Forelimb muscle (tissue), 1 donor: ENCODE measurements around the gene RAET1G. TPM values are rescaled to one million over a fixed set of nuclear protein-coding genes. Genes with fewer than 3 reads are reported as not detected.
"Not testable (repeated sequence)": the region's sequence is repeated elsewhere in the genome, so short reads cannot be mapped to it uniquely, and the experiment has no call there.

Experiments used
- DNase-seq: peaks from one replicate; pipeline ENCODE4 v3.0.0-alpha.2; 2013; ENCODE audit warnings: low read depth
- polyA plus RNA-seq: library from polyadenylated mRNA; unstranded; fragments of 120-200 nt; gene quantifications from one replicate; pipeline ENCODE4 v1.2.1, GENCODE V29; 2013; ENCODE audit not compliant: insufficient read length

The RAET1G gene
- polyA plus RNA-seq, 1 donor: 0.30 TPM

DNA sequence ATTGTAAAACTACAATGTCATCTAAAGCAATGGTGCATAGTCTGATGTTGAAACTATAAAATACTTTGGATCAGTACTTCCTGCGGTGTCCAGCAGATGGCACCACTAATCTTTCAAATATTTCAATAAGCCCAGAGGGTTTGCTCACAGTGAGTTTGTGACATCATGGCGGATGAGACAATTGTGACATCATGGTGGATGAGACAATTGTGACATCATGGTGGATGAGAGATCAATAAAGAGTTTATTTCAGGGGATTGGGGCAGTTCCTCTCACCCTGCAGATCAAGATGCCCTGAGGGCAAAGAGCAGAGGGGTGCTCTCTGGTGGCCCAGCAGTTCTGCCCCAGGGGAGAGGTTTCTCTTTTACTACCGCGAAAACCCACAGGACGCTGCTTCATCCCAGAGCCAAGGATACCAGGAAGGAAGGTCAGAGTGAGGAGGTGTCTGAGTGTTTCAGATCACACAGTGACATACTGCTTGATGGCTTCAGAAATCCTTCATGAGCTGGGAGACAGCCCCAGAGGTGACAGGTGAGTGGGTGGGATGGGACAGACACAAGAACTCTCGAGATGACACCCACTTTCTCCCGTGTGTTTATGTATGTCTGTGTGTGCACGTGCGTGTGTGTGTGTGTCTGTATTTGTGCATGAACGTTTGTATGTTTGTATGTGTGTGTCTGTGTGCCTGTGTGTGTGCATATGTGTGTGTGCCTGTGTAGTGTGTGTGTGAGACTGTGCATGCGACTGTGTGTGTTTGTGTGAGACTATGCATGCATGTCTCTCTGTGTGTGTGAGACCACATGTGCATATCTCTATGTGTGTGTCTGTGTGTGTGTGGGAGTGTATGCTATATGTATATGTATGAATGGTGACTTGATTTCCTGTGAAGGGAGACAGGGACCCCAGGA, 11.6 kb upstream of the RAET1G start:
- DNase-seq: peak; percentile 24

DNA sequence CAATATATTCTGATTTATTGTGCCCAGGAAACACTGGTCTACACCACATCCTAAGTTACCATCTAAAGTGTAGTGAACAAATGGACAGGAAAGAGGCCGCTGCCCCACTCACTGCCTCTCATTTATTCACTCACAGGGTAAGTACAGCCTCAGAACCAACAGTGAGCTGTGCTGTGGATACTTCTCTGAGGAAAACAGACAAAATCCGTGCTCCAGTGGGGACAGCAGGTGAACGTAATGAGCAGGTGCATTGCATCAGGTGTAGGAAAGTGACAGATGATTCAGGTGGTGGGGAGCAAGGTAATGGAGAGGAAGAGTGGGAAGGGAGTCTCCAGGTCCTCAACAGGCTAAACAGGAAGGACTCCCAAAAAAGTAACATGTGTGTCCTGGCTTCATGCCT, 10.5 kb upstream of the RAET1G start:
- no peak for DNase-seq

DNA sequence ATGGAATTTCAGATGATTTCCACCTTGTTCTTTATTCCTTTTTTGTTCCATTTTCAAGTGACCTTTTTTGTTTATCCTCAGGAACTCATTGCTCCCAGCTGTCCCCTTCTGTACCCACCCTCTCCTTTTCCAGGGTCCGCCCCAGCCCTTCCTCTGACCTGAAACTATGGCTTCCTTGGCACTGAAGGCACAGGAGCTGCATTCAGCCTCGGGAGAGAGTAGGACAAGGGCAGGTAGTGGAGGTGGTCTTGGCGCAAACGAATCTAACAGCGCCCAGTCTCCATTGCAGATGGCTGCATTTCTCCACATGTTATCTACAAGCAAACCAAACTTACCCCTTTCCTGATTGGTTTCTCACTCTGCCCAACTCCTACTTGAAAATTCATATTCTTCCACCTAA, 10.1 kb upstream of the RAET1G start:
- no peak for DNase-seq

DNA sequence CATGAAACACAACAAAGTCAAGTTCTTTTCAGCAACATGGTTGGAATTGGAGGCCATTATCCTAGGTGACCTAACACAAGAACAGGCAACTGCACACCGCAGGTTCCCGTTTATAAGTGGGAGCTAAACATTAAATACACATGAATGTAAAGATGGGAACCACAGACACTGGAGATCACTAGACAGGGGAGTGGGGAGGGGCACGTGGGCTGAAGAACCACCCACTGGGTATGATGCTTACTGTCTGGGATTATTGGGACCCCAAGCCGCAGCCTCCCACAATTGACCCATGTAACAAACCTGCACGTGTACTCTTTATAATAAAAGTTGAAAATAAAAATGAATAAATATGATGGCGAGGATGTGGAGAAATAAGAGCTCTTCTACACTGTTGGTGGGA, 8.6 kb upstream of the RAET1G start:
- no peak for DNase-seq

DNA sequence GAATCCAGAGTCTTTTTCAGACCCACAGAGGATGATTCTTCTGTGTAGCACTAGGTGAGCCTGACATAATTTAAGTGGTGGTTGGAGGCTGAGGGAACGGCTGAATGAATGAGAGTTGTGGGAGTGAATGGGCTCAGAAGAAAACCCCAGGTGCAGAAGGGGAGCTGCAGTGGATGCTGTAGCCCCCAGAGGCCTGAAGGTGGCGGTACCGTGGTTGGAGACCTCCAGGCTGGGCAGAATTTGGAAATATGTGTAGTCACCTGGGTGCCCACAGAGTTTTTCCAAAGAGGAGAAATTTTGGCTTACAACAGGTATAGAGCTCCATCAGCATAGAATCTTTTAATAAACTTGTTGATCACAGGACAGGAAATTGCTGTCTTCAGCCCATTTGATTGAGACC, 6.5 kb upstream of the RAET1G start:
- DNase-seq: no peak

DNA sequence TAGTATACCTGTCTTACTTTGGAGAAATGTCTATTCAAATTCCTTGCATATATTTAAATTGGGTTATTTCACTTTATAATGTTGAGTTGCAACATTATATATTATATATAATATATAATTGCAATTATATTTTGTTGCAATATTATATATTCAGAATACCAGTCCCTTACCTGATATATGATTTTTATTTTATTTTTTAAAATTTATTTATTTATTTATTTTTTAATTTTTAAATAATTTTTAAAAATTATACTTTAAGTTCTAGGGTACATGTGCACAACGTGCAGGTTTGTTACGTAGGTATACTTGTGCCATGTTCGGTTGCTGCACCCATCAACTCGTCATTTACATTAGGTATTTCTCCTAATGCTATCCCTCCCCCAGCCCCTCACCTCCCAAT, 4.1 kb upstream of the RAET1G start:
- not testable (repeated sequence) for DNase-seq

DNA sequence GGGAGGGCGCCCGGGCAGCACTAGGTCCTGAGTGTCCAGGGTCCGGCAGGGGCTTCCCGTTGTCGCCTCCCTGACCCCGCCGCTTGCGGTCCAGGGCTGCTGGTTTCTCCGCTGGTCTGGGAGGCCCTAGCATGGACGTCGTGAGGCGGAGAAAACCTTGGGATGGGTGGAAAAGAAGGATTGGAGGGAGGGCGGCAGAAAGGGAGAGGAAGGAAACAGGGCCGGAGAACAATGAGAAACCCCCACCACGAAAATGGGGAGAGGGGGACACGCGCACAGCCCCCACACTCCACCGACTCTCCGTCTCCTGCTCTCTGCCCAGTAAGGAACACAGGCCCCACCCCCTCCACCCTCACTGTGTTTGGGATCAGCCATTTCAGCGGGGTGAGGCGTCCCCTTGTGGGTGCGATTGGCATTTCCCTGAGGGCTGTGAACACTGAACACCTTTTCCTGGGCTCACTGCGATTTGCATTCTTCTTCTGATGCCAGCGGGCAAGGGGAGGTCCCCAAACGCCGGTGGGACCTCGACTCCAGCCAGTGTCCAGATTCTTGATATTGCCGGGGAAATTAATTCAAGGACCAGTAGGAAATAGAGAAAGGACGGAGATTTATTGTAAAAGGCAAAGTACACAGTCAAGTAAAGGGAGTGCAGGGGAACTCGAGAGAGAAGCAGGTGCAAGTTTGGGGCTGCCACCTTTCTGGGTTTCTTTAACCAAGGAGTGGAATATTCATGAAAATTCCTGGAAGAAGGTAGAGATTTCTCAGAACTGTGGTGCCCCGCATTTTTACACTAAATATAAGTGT, 3.3 kb upstream of the RAET1G start:
- DNase-seq: peak; percentile 36

DNA sequence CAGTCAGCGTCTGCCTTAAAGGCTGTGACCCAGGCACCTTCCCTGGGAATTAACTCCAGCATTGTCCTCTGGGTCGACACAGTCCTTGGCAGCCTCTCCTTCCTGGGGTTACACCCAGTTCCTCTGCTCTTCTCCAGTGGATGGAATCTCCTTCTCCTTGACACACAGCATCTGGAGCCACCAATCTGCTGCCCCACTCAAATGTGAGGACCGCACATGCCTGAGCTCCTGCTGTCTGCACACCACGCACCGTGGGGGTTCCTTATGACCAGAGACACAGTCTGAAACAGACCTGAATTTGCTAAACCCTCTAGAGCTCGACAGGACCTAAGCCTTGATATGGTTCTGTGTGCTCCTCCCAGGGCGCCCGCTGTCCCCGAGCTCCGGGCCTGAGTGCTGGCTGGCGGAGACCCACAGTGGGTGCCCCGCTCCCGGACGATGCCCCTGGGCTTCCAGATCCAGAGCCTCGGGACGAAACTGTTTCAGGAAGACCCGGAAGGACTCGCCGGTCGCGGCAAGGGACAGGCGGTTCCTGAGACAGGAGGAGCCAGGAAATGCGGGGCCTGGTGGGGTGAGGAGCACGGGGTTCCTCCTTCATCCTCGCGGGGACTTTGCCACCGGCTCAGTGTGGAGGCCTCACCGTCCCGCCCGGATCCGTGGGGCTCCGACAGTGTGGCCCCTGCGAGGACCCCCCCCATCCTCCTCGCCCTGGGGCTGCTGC, 2.5 kb upstream of the RAET1G start:
- no peak for DNase-seq

DNA sequence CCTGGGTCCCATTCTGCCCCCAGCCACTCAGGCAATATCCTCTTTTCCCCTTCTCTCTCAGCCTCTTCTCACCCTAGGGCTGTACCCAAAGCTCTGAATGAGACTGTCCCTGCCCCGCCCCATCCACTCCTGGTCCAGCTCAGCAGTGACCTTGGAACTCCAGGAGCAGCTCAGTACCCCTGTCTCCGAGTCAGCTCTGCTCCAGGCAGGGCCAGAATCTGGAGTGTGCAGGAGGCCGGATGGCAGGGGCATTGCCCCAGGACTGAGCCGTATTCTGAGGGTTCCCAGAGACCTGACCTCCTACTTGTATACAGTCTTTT, 2.0 kb upstream of the RAET1G start:
- DNase-seq: no peak

DNA sequence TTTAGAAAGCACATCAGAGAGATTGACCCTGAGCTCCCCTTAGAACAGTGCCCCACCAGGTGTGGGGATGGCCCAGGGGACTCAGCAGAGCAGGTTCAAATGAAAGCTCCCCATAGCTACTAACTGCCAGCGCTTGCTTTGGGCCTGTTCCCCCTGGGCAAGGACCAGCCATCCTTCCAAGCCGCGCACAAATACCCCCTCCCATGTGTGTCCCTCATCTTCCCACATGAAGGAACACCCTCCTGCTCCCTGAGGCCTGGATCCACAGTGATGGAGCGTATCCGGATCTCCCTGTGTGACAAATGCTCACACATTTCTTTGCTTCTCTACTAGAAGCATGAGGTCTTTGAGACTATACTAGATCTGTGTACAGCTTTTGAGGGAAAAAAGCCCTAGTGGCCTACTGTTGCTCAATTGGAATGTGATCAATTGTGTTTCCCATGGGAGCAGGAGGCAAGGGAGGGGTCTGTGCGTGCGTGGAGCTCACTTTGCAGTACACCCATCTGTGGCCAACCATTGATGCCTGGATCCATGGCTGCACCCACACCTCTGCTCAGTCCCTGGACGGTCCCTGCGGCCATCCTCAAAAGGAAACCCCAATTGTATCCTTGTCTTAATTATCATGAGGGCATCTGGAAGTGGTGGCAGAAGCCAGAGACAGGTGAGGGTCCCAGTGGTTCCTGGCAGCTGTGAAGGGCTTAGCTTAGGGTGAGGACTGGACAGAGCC, 1.4 kb upstream of the RAET1G start:
- no peak for DNase-seq

DNA sequence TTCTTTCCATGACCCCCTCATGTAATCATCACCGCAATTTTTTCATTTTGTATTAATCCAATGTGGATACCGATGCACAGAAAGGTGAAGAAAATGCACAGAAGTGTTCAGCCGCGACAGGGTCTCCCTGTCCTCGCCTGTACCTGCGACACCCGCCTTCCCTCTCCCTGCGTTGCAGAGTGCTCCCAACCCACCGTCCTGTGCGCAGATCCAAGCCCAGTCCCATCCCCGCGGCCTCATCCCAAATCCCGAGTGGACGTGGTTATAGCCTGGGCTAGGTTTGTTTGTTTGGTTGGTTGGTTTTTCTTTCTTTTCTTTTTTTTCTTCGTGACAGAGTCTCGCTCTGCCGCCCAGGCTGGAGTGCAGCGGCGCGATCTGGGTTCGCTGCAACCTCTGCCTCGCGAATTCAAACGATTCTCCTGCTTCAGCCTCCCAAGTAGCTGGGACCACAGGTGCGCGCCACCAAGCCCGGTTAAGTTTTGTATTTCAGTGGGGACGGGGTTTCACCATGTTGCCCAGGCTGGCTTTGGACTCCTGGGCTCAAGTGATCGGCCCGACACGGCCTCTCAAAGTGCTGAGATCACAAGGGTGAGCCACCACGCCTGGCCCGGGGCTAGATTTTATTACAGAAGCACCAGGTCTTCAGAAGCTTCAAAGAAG, 536 bp upstream of the RAET1G start:
- DNase-seq: no peak

DNA sequence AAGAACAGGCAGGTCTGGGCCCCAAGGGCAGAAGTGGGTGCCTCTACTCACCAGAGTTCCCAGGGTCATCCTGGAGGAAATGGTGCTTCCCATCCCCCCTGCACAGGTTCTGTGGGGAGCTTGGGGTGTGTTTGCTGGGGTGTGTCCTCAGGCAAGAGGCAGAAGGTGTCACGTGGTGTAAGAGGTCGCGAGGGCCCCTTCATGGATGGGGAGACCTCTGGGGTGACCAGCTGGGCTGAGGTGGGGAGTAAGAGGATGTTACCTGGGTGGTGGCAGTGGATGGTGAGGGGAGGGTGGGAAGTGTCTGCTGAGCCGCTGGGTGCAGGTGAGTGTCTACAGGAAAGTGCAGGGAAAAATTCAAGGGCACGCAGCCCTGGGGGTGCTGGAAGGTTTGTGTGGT, 830 bp downstream of the RAET1G start:
- not testable (repeated sequence) for DNase-seq

DNA sequence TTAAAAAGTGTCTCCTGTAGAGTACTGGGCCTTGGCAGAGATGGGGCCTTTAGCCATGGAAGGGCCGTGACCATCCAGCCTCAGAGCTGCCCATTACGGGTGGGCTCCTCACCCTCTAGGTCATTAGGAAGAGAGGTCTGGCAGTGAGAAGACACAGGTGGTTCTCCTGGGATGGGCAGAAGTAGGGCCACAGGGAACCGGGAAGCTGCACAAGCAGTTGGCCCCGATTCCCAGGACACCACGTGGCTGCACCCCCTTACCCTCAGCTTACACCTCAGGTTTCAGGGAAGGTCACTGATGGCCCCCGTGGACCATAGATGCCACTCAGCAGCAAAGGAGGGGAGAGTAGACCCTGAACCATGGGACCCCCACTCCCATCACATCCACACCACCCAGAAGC, 1.6 kb downstream of the RAET1G start:
- no peak for DNase-seq

DNA sequence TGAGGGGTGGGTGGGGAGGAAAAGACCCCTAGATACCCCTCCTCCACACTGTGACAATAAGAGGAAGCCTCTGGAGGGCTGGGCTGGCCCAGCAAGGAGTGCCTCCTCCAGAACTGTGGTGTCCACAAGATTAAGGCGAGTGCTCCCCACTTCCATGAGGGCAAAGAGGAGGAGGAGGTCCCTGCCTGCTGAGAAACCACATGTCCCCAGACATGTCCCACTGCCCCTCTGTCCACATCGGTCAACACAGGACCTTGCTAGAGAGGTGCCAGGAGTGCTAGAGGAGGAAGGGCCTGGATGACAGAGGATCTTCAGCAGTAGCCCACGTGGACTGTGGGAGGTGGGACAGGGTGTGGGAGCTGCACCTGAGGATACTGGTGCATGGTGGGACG, 3.1 kb downstream of the RAET1G start:
- DNase-seq: no peak

DNA sequence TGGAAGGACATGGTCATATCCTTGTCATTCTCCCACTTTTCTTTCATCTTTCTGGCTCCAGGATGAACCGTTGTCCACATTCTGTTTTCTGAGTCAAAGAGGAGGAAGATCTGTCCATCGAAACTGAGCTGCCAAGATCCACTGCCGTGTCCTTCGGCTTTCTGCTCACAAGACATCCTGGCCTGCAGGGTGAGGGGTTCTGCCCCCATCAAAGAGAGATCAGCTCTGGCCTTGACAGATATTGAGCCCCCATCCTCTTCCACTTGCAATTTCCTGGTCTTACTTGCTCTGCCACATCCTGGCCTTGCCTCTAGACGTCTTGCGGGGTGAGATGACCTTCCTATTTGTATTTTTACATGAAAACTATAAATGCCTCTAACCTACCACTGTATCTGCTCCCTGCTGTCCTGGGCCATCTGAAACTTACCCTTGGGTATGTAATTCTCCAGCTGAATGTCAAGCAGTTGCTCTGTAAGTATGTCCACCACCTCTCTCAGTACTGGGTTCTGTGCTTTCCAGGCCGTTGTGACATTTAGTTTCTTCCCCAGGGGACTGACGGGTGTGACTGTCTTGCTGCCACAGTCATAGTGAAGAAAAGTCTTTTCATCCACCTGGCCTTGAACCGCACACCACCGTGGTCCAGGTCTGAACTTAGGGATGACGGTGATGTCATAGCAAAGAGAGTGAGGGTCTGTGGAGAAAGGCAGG, 3.6 kb downstream of the RAET1G start:
- DNase-seq: not testable (repeated sequence)

DNA sequence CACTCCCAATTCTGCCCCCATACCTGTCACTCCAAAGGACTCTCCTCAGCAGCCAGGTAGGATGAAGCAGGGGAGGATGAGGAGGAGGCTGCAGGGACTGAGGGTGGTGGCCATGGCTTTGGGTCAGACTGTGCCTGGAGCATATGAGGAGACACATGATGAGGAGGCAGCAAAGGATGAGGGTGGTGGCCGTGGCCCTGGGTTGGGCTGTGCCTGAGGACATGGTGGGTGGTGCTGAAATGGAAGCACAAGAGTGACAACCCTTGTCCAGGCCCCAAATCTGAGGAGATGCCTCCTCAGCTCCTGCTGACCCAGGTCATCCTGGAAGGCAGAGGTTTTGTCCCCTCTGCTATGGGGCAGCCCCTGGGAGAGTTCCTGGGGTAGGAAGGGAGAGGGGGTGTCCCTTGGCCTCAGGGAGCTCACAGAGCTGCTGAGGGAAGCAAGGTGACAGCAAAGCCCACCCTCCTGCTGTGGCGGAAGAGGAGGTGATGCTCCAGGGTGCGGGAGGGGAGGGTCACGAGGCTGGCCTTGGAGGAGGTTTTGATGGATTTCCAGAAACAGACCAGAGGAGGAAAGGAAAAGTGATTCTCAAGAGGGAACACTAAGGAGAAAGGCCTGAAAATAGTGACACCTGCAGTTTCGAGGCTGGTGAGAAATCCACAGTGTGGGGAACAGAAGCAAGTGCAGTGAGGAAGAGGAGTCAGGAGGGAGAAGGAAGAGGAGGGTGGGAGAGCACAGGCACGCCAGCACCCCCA, 4.6 kb downstream of the RAET1G start:
- DNase-seq: no peak

DNA sequence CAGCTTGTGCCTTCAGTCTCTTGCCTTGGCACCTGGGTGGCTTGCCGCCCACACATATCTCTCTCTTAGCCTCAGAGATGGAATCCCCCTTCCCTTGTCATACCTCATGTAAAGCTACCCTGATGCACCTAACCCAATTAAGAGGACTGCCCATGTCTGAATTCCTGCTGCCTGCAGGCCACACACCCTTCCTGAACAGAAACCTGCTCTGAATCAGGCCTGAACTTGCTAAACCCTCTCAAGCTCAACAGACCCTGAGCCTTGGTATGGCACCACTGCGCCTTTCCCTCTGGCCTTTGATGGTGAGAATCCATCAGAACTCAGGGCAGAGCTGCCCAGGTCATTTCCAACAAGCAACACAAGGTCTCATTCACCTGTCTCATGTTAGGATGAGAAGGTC, 5.2 kb downstream of the RAET1G start:
- DNase-seq: no peak

DNA sequence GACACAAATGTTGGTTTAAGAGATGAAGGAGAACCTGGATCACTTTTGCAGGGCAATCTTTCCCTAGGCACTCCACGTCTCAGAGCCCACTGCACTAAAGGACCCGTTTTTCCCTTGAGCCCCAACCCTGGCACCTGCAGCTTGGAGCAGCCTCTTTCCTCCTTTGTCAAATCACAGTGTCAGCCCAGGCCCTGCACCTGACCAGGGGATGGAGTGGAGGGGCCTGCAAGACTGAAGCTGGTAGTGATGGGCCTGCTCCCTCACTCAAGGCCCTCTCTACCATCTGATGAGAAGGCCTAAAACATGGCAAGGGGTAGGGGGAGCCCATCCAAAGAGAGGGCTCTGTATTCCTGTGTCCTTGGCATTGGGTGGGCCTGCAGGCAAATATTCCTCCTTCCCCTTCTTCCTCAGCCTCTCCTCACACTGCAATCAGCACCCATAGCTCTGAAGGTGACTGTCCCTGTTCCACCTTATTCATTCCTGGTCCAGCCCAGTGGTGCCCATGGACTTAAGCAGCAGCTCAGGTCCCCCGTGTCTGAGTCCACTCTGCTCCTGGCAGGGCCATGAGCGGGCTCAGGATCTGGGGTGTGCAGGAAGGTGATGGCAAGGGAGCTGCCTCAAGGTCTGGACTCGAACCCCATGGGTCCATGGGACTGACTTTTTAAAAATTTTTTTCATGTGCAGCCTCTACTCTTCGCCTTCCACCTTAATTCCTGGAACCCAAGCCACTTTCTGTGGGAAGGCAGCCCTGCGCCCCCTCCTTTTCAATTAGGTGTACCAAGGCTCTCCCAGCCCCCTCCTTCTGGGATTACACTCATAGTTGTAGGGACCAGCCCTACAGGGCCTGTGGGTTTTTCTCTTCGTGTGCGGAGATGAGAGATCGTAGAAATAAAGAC, 6.7 kb downstream of the RAET1G start:
- no peak for DNase-seq
